Ramos (cell line): ENCODE results near the gene OR6M1.

Experiments used
- in situ Hi-C: fragments of 300-500 bp; cut with MboI; formaldehyde crosslinking; loops from one replicate; pipeline ENCODE4 v1.14.3; 2022; ENCODE audit warnings: low sequenced_read_pairs; ENCODE audit not compliant: unreplicated experiment

The OR6M1 gene

GRCh38 chr11:123806249-123806648, at the start of gene OR6M1:
Gene OR6M1 (minus strand): TSS chr11:123806349. CDS start chr11:123806349, 0 bp downstream.
- in situ Hi-C loops = no loop called here

GRCh38 chr11:123853038-123853437, 46.9 kb upstream of the OR6M1 start:
- in situ Hi-C loops = no loop called here

GRCh38 chr11:123852321-123852720, 46.2 kb upstream of the OR6M1 start:
- in situ Hi-C loops = no loop called here

GRCh38 chr11:123851110-123851509, 45.0 kb upstream of the OR6M1 start:
- in situ Hi-C loops = no loop called here

- in situ Hi-C loops = no loop called here
These were observed 35.0 kb upstream of the OR6M1 start for GRCh38 chr11:123841174-123841573.

- in situ Hi-C loops = no loop called here
These were observed 33.0 kb upstream of the OR6M1 start for GRCh38 chr11:123839131-123839530.

- in situ Hi-C loops = no loop called here
These were observed 32.5 kb upstream of the OR6M1 start for GRCh38 chr11:123838659-123839058.

- in situ Hi-C loops = no loop called here
These were observed 32.0 kb upstream of the OR6M1 start for GRCh38 chr11:123838199-123838598.

- in situ Hi-C loops = no loop called here
These were observed 26.9 kb upstream of the OR6M1 start for GRCh38 chr11:123833095-123833494.

GRCh38 chr11:123829745-123830144, 23.6 kb upstream of the OR6M1 start:
- in situ Hi-C loops = no loop called here

GRCh38 chr11:123822599-123822998, 16.4 kb upstream of the OR6M1 start:
- in situ Hi-C loops = no loop called here

GRCh38 chr11:123822032-123822431, 15.9 kb upstream of the OR6M1 start:
- in situ Hi-C loops = no loop called here

- in situ Hi-C loops = no loop called here
These were observed 9.0 kb upstream of the OR6M1 start for GRCh38 chr11:123815122-123815521.

- in situ Hi-C loops = no loop called here
These were observed 4.4 kb downstream of the OR6M1 start for GRCh38 chr11:123801765-123802164.

- in situ Hi-C loops = no loop called here
These were observed 6.1 kb downstream of the OR6M1 start for GRCh38 chr11:123800036-123800435.

GRCh38 chr11:123799438-123799837, 6.7 kb downstream of the OR6M1 start:
- in situ Hi-C loops = no loop called here

- in situ Hi-C loops = no loop called here
These were observed 7.5 kb downstream of the OR6M1 start for GRCh38 chr11:123798513-123799252.

GRCh38 chr11:123798079-123798478, 8.1 kb downstream of the OR6M1 start:
- in situ Hi-C loops = no loop called here

GRCh38 chr11:123797541-123797940, 8.6 kb downstream of the OR6M1 start:
- in situ Hi-C loops = no loop called here

GRCh38 chr11:123797114-123797513, 9.0 kb downstream of the OR6M1 start:
- in situ Hi-C loops = no loop called here

- in situ Hi-C loops = no loop called here
These were observed 9.9 kb downstream of the OR6M1 start for GRCh38 chr11:123796226-123796625.

- in situ Hi-C loops = no loop called here
These were observed 22.6 kb downstream of the OR6M1 start for GRCh38 chr11:123783536-123783935.
